AG09309 (cell line): ENCODE results near the gene EXOSC1.

ENCODE experiments used
- DNase-seq: peaks from one replicate; pipeline ENCODE4 v3.0.0-alpha.2; 2010; ENCODE audit warnings: low read depth
- H3K4me3 ChIP-seq: 2 replicates; pipeline ENCODE4 v1.5.1; 2011; ENCODE audit warnings: mild to moderate bottlenecking, low read depth, low read length, moderate library complexity; ENCODE audit not compliant: control insufficient read depth
- TF ChIP-seq, protein P1 (sequence below): IDR thresholded peaks from 2 replicates; pipeline ENCODE4 v1.5.1; 2011; ENCODE audit warnings: mild to moderate bottlenecking, low read depth, low read length, inconsistent platforms; ENCODE audit not compliant: insufficient read depth, control insufficient read depth; ENCODE audit errors: missing control alignments

Gene EXOSC1

DNA sequence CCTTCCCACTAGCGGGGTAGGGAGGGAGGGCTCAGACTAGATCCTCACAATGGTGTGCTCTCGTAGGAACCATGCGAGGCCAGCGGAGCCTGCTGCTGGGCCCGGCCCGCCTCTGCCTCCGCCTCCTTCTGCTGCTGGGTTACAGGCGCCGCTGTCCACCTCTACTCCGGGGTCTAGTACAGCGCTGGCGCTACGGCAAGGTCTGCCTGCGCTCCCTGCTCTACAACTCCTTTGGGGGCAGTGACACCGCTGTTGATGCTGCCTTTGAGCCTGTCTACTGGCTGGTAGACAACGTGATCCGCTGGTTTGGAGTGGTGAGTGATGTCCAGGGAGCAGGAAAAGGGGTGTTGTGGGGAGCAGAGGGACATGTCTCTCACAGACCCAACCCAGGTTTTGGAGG, 5.8 kb upstream of the EXOSC1 start:
- H3K4me3 ChIP-seq: no peak overlapping the region
- TF ChIP-seq, protein P1, sequence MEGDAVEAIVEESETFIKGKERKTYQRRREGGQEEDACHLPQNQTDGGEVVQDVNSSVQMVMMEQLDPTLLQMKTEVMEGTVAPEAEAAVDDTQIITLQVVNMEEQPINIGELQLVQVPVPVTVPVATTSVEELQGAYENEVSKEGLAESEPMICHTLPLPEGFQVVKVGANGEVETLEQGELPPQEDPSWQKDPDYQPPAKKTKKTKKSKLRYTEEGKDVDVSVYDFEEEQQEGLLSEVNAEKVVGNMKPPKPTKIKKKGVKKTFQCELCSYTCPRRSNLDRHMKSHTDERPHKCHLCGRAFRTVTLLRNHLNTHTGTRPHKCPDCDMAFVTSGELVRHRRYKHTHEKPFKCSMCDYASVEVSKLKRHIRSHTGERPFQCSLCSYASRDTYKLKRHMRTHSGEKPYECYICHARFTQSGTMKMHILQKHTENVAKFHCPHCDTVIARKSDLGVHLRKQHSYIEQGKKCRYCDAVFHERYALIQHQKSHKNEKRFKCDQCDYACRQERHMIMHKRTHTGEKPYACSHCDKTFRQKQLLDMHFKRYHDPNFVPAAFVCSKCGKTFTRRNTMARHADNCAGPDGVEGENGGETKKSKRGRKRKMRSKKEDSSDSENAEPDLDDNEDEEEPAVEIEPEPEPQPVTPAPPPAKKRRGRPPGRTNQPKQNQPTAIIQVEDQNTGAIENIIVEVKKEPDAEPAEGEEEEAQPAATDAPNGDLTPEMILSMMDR: no peak
- no peak for DNase-seq

GRCh38 chr10:97450828-97451227, 5.0 kb upstream of the EXOSC1 start:
- no peak overlapping the region for H3K4me3 ChIP-seq
- no peak for DNase-seq
- TF ChIP-seq, protein P1: no peak

- DNase-seq: no peak
- H3K4me3 ChIP-seq: peak overlapping the region; percentile 78
- TF ChIP-seq, protein P1: no peak
Observed at GRCh38 chr10:97445357-97445721, 467 bp downstream of the EXOSC1 start.

DNA sequence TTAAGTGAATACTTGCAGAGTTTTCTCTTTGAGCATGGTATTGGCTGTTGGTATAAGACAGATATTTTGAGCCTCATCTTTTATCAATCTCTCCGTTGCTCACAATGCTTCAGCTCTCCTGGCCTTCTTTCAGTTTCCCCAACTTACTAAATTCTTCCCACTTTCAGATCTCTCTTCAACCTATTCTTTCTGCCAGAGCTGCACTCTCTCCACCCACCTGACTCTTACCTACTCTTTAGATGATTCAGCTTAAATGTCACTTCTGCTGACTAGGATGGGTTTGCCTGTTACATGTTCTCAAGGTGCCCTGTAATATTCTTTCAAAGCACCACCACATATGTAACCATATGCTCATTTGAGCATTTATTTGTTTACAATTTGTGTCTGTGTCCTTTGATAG, 1.6 kb downstream of the EXOSC1 start:
- DNase-seq: no peak
- TF ChIP-seq, protein P1: no peak
- H3K4me3 ChIP-seq: no peak overlapping the region

- DNase-seq: no peak
- TF ChIP-seq, protein P1: no peak
- H3K4me3 ChIP-seq: no peak overlapping the region
Observed at GRCh38 chr10:97442277-97442676, 3.5 kb downstream of the EXOSC1 start.

GRCh38 chr10:97435211-97435610, 10.6 kb downstream of the EXOSC1 start:
- TF ChIP-seq, protein P1: no peak
- DNase-seq: no peak
- no peak overlapping the region for H3K4me3 ChIP-seq

DNA sequence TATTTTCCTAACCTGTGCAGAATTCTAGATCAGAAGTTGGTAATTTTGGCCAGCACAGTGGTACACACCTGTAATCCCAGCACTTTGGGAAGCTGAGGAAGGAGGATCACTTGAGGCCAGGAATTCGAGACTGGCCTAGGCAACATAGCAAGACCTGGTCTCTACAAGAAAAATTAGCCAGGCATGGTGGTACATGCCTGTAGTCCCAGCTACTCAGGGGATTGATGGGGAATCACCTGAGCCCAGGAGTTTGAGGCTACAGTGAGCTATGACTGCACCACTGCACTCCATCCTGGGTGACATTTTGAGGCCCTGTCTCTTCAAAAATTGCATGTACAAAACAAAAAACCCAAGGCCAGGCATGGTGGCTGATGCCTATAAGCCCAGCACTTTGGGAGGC, 11.2 kb downstream of the EXOSC1 start:
- H3K4me3 ChIP-seq: no peak overlapping the region
- no peak for DNase-seq
- TF ChIP-seq, protein P1: no peak
